HepG2 (cell line): Measurements from ENCODE around the gene PTPRD. TPM values are rescaled to one million over a fixed set of nuclear protein-coding genes. Genes with fewer than 3 reads are reported as not detected.

Source experiments
- ATAC-seq: fragments of 200-7000 bp; cut with Tn5 transposase; 3 replicates; pipeline ENCODE4 v1.9.1; 2020; ENCODE audit warnings: mild to moderate bottlenecking, moderate library complexity
- BruUV-seq: library from RNA; stranded (reverse); fragments of 400-500 nt; replicated peaks from 2 replicates; lab custom pipeline; 2021; lab: Mats Ljungman, UMichigan
- CTCF ChIA-PET: fragments of 300-600 bp; formaldehyde crosslinking; extraction: SDS; loops from one replicate; lab custom pipeline; 2021; ENCODE audit warnings: low total read pairs, inconsistent platforms, low intra/inter-chr PET ratio; lab: Yijun Ruan, JAX
- POLR2A ChIA-PET: fragments of 350-600 bp; sonication (Branson Sonifier 250); formaldehyde crosslinking; loops from one replicate; lab custom pipeline; 2020; ENCODE audit warnings: antibody characterized with exemption, inconsistent platforms; lab: Yijun Ruan, JAX
- DNase-seq: peaks from one replicate; pipeline ENCODE4 v3.0.0-alpha.2; 2015; ENCODE audit warnings: low spot score
- FAIRE-seq: peaks from 3 replicates; lab custom pipeline; 2011; peaks lifted over from hg19 to GRCh38; lab: Jason Lieb, UNC
- H2AFZ ChIP-seq: one replicate; pipeline ENCODE4 v1.6.1; 2011; ENCODE audit warnings: low read length, inconsistent platforms
- H3K27ac ChIP-seq: fragments of 300-600 bp; 3 replicates; pipeline ENCODE4 v1.8.0; 2011; ENCODE audit warnings: mixed run types, mild to moderate bottlenecking, mixed read lengths, low read length, inconsistent platforms; ENCODE audit not compliant: insufficient read depth; ENCODE audit errors: extremely low read length
- H3K27me3 ChIP-seq, 2 experiments: fragments of 200-600 bp in 1 of 2; 2 replicates in 1 of 2; 3 replicates in 1 of 2; pipeline versions ENCODE4 v1.6.0 to v1.8.0; 2011; ENCODE audit warnings: low read length in 2 of 2, mild to moderate bottlenecking in 2 of 2, moderate library complexity in 2 of 2, inconsistent platforms in 1 of 2; ENCODE audit not compliant: insufficient read depth in 2 of 2, control insufficient read depth in 1 of 2
- H3K36me3 ChIP-seq, 2 experiments: fragments of 200-600 bp in 1 of 2; replicated peaks in 1 of 2; 2 replicates in 1 of 2; 3 replicates in 1 of 2; pipeline versions ENCODE4 v1.5.1 to v1.8.0; 2011; ENCODE audit warnings: low read length in 2 of 2, inconsistent platforms in 1 of 2; ENCODE audit not compliant: insufficient read depth in 2 of 2, control insufficient read depth in 1 of 2
- H3K4me1 ChIP-seq: 2 replicates; pipeline ENCODE4 v1.5.1; 2012; ENCODE audit warnings: low read length, inconsistent platforms; ENCODE audit not compliant: insufficient read depth
- H3K4me2 ChIP-seq: 2 replicates; pipeline ENCODE4 v1.6.0; 2011; ENCODE audit warnings: low read depth, low read length, inconsistent platforms
- H3K4me3 ChIP-seq, 3 experiments: fragments of 200-600 bp in 1 of 3; sonication (generic), shearing (Covaris generic) in 1 of 3; replicated peaks in 1 of 3; 2 replicates each; pipeline ENCODE4 v1.5.1; 2011 to 2016; ENCODE audit warnings: low read length in 3 of 3, inconsistent platforms in 2 of 3, low read depth in 2 of 3, mild to moderate bottlenecking in 2 of 3, control low read depth in 1 of 3, mixed read lengths in 1 of 3; ENCODE audit not compliant: insufficient read depth in 1 of 3
- H3K79me2 ChIP-seq: one replicate; pipeline ENCODE4 v1.6.1; 2011; ENCODE audit warnings: low read length, inconsistent platforms; ENCODE audit not compliant: insufficient read depth
- H3K9ac ChIP-seq: 2 replicates; pipeline ENCODE4 v1.6.0; 2011; ENCODE audit warnings: mild to moderate bottlenecking, low read depth, low read length, inconsistent platforms; ENCODE audit not compliant: insufficient read depth
- H3K9me3 ChIP-seq: 2 replicates; pipeline ENCODE4 v1.5.1; 2012; ENCODE audit warnings: mild to moderate bottlenecking, low read length
- H4K20me1 ChIP-seq: 2 replicates; pipeline ENCODE4 v1.6.0; 2011; ENCODE audit warnings: inconsistent platforms, mild to moderate bottlenecking, low read length, moderate library complexity; ENCODE audit not compliant: insufficient read depth
- ARID2 ChIP-seq: sonication (generic); formaldehyde crosslinking; IDR thresholded peaks from 2 replicates; pipeline ENCODE4 v1.8.1; 2022; ENCODE audit warnings: mild to moderate bottlenecking, missing genetic modification reagents, borderline replicate concordance
- CHD2 ChIP-seq: IDR thresholded peaks from 2 replicates; pipeline ENCODE4 v1.6.1; 2011; ENCODE audit warnings: low read depth, low read length, improper control_type of control experiment
- HOXA3 ChIP-seq: sonication (generic); formaldehyde crosslinking; IDR thresholded peaks from 2 replicates; pipeline ENCODE4 v1.5.0; 2020; ENCODE audit warnings: missing genetic modification reagents
- PLRG1 ChIP-seq: fragments of 450-650 bp; conservative IDR thresholded peaks from 2 replicates; pipeline ENCODE4 v1.6.1; 2016
- RARA ChIP-seq: IDR thresholded peaks from 2 replicates; pipeline ENCODE4 v1.6.1; 2016; ENCODE audit warnings: missing genetic modification reagents, missing compliant biosample characterization
- SRF ChIP-seq: IDR thresholded peaks from 2 replicates; pipeline ENCODE4 v1.6.1; 2011; ENCODE audit warnings: mild to moderate bottlenecking, low read depth, low read length, moderate library complexity
- ZNF703 ChIP-seq: sonication (generic); formaldehyde crosslinking; IDR thresholded peaks from 2 replicates; pipeline ENCODE4 v1.5.1; 2020; ENCODE audit warnings: missing genetic modification reagents, mild to moderate bottlenecking, moderate library complexity, borderline replicate concordance
- ZSCAN31 ChIP-seq: sonication (generic); formaldehyde crosslinking; IDR thresholded peaks from 2 replicates; pipeline ENCODE4 v1.5.0; 2020; ENCODE audit warnings: low read depth, mild to moderate bottlenecking, missing genetic modification reagents
- WGBS: methylation state at CpG from one replicate; pipeline ENCODE4 v1.1.6; 2017; ENCODE audit warnings: low lambda C conversion rate; 5-methylcytosine and 5-hydroxymethylcytosine counted together
- in situ Hi-C: cut with HindIII; loops from 2 replicates; pipeline ENCODE4 v1.10.0; 2017; ENCODE audit warnings: low pct_unique_long_range_greater_than_20kb; ENCODE audit not compliant: extremely low pct_ligation_motif_present
- intact Hi-C: fragments of 100-400 bp; cut with micrococcal nuclease; formaldehyde crosslinking; loops from one replicate; pipeline ENCODE4 v1.10.0; 2022; ENCODE audit not compliant: unreplicated experiment
- polyA plus RNA-seq, 8 experiments: library from polyadenylated mRNA; depleted of rRNA in 3 of 8; stranded (reverse) in 7 of 8; unstranded in 1 of 8; fragments of >200 nt; fragmentation: Illumina TruSeq in 4 of 8; extraction: Trizol in 4 of 8; gene quantifications; 2 replicates each; pipeline versions ENCODE4 v1.2.1 to v1.2.3, GENCODE V29; 2011 to 2016; ENCODE audit warnings: low read depth in 4 of 8, missing spikeins in 1 of 8, mixed read lengths in 1 of 8; ENCODE audit not compliant: insufficient read depth in 1 of 8
- total RNA-seq, 5 experiments: library from RNA; depleted of rRNA; stranded (reverse); fragments of >200 nt; fragmentation: Illumina TruSeq; extraction: Trizol; gene quantifications; 2 replicates each; pipeline ENCODE4 v1.2.3, GENCODE V29; 2016; ENCODE audit warnings: low read depth in 1 of 5
- TF ChIP-seq, protein P1 (sequence below): sonication (generic); formaldehyde crosslinking; IDR thresholded peaks from 2 replicates; pipeline ENCODE4 v1.8.1; 2023; ENCODE audit warnings: mild to moderate bottlenecking, inconsistent platforms, moderate library complexity, missing genetic modification reagents, borderline replicate concordance
- TF ChIP-seq, protein P2 (sequence below): sonication (generic); formaldehyde crosslinking; IDR thresholded peaks from 2 replicates; pipeline ENCODE4 v1.5.0; 2020; ENCODE audit warnings: mild to moderate bottlenecking, missing genetic modification reagents
- TF ChIP-seq, protein P3 (sequence below): sonication (generic); formaldehyde crosslinking; IDR thresholded peaks from 2 replicates; pipeline ENCODE4 v1.5.0; 2020; ENCODE audit warnings: mild to moderate bottlenecking, missing genetic modification reagents, borderline replicate concordance

Gene PTPRD
- total and polyA plus RNA-seq, 2 of the 13 experiments (the other 11 are each of a cell fraction or from before 2014, with no cell fraction given) = 0.05 TPM; not detected in 1

DNA sequence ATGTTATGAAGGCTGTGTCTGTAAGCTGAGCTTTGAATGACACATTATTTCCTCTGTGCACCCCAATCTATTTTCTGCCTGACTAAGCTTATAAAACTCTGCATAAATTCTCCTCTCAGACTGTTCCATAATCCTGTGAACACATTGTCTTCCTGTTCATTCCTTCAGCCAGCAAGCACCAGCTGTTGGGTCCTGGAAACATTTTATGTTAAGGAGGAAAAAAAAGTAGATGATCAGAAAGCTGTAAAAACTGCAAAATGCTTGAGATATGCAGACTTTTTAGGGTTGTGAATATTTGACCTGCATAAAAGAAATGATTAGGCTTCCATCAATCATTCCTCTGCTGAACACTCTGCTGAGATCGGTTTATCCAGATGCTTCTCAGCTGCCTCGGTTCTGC is 1567.2 kb downstream of the PTPRD start:
- no peaks in the 10 kb centered on the region for H3K36me3 ChIP-seq
- no peaks in the 10 kb centered on the region for H3K27me3 ChIP-seq
- no TSS peak for BruUV-seq
- ATAC-seq (no peak), FAIRE-seq (no peak), DNase-seq (no peak)
- H4K20me1 ChIP-seq = no peaks in the 10 kb centered on the region
- WGBS = 3% methylated on average over 2 of the region's 2 CpGs
- TF ChIP-seq ZNF703 (CRISPR knock-in tag) = no peak
- TF ChIP-seq, protein P1, sequence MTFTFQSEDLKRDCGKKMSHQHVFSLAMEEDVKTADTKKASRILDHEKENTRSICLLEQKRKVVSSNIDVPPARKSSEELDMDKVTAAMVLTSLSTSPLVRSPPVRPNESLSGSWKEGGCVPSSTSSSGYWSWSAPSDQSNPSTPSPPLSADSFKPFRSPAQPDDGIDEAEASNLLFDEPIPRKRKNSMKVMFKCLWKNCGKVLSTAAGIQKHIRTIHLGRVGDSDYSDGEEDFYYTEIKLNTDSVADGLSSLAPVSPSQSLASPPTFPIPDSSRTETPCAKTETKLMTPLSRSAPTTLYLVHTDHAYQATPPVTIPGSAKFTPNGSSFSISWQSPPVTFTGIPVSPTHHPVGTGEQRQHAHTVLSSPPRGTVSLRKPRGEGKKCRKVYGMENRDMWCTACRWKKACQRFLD (CRISPR knock-in tag) = no peak
- no peak for TF ChIP-seq ZSCAN31 (CRISPR knock-in tag)
- TF ChIP-seq CHD2 = no peak
- no peak for TF ChIP-seq RARA (CRISPR knock-in tag)
- no peak for TF ChIP-seq SRF
- H3K79me2 ChIP-seq = no peaks in the 10 kb centered on the region
- in situ Hi-C loops (no loop called here), intact Hi-C loops (no loop called here)
- H3K9ac ChIP-seq = no peak overlapping the region
- H2AFZ ChIP-seq = no peak overlapping the region
- ChIA-PET POLR2A (no interaction called here), CTCF (no interaction called here)
- no peaks in the 10 kb centered on the region for H3K4me1 ChIP-seq
- no peak overlapping the region for H3K4me3 ChIP-seq
- H3K9me3 ChIP-seq = peaks cover 35% of the 10 kb centered on the region; the same call in 1 of the 2 replicates
- H3K4me2 ChIP-seq = no peak overlapping the region
- no peak overlapping the region for H3K27ac ChIP-seq

DNA sequence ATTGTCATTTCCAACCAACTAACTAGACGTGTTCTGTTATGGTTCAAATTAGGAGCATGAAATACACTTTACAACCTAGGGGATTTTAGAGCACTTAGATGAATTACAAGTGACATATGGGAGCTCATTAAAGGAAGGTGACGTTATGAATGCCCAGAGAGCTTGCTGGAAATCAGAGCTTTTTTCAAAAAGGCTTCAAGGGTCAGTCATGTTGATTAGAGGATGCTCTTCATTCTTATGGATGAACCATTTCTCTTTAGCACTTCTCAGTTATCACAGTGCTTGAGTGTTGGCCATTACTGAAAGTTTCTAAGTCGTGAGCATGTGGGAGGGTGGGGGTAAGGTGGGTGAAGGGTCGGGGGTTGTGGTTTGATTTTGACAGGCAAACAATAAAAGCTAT is 1567.7 kb downstream of the PTPRD start:
- Histone ChIP-seq H3K4me3 (no peak overlapping the region), H4K20me1 (no peaks in the 10 kb centered on the region), H2AFZ (no peak overlapping the region), H3K4me2 (no peak overlapping the region), H3K27ac (no peak overlapping the region), H3K9ac (no peak overlapping the region), H3K9me3 (peaks cover 35% of the 10 kb centered on the region; the same call in 1 of the 2 replicates), H3K4me1 (no peaks in the 10 kb centered on the region), H3K27me3 (no peaks in the 10 kb centered on the region), H3K36me3 (no peaks in the 10 kb centered on the region), H3K79me2 (no peaks in the 10 kb centered on the region)
- FAIRE-seq = no peak
- ChIA-PET CTCF (no interaction called here), POLR2A (no interaction called here)
- 4% methylated on average over 4 of the region's 4 CpGs for WGBS
- DNase-seq = no peak
- BruUV-seq = no TSS peak
- in situ Hi-C loops = no loop called here
- intact Hi-C loops = no loop called here
- no peak for ATAC-seq
- TF ChIP-seq, protein P2, sequence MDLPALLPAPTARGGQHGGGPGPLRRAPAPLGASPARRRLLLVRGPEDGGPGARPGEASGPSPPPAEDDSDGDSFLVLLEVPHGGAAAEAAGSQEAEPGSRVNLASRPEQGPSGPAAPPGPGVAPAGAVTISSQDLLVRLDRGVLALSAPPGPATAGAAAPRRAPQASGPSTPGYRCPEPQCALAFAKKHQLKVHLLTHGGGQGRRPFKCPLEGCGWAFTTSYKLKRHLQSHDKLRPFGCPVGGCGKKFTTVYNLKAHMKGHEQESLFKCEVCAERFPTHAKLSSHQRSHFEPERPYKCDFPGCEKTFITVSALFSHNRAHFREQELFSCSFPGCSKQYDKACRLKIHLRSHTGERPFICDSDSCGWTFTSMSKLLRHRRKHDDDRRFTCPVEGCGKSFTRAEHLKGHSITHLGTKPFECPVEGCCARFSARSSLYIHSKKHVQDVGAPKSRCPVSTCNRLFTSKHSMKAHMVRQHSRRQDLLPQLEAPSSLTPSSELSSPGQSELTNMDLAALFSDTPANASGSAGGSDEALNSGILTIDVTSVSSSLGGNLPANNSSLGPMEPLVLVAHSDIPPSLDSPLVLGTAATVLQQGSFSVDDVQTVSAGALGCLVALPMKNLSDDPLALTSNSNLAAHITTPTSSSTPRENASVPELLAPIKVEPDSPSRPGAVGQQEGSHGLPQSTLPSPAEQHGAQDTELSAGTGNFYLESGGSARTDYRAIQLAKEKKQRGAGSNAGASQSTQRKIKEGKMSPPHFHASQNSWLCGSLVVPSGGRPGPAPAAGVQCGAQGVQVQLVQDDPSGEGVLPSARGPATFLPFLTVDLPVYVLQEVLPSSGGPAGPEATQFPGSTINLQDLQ (CRISPR knock-in tag) = no peak
- no peak for TF ChIP-seq PLRG1
- no peak for TF ChIP-seq ARID2 (CRISPR knock-in tag)
- TF ChIP-seq, protein P3, sequence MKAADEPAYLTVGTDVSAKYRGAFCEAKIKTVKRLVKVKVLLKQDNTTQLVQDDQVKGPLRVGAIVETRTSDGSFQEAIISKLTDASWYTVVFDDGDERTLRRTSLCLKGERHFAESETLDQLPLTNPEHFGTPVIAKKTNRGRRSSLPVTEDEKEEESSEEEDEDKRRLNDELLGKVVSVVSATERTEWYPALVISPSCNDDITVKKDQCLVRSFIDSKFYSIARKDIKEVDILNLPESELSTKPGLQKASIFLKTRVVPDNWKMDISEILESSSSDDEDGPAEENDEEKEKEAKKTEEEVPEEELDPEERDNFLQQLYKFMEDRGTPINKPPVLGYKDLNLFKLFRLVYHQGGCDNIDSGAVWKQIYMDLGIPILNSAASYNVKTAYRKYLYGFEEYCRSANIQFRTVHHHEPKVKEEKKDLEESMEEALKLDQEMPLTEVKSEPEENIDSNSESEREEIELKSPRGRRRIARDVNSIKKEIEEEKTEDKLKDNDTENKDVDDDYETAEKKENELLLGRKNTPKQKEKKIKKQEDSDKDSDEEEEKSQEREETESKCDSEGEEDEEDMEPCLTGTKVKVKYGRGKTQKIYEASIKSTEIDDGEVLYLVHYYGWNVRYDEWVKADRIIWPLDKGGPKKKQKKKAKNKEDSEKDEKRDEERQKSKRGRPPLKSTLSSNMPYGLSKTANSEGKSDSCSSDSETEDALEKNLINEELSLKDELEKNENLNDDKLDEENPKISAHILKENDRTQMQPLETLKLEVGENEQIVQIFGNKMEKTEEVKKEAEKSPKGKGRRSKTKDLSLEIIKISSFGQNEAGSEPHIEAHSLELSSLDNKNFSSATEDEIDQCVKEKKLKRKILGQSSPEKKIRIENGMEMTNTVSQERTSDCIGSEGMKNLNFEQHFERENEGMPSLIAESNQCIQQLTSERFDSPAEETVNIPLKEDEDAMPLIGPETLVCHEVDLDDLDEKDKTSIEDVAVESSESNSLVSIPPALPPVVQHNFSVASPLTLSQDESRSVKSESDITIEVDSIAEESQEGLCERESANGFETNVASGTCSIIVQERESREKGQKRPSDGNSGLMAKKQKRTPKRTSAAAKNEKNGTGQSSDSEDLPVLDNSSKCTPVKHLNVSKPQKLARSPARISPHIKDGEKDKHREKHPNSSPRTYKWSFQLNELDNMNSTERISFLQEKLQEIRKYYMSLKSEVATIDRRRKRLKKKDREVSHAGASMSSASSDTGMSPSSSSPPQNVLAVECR (CRISPR knock-in tag) = no peak
- TF ChIP-seq HOXA3 (CRISPR knock-in tag) = no peak
